Neural crest cell (in vitro differentiated cells): ENCODE results near the gene CHPF. TPM values are rescaled to one million over a fixed set of nuclear protein-coding genes. Genes with fewer than 3 reads are reported as not detected.

Experiments used
- DNase-seq: peaks from one replicate; pipeline ENCODE4 v3.0.0; 2021; ENCODE audit warnings: low read depth, mixed read lengths, low spot score
- H3K27ac Mint-ChIP-seq: one replicate; pipeline ENCODE4 v1.8.0; 2021; ENCODE audit warnings: mild to moderate bottlenecking, mixed read lengths; ENCODE audit not compliant: unreplicated experiment
- H3K27me3 Mint-ChIP-seq: 2 replicates; pipeline ENCODE4 v1.8.0; 2021; ENCODE audit warnings: low read depth, mild to moderate bottlenecking, mixed read lengths
- H3K36me3 Mint-ChIP-seq: 2 replicates; pipeline ENCODE4 v1.8.0; 2021; ENCODE audit warnings: low read depth, mild to moderate bottlenecking, mixed read lengths
- H3K4me1 Mint-ChIP-seq: 2 replicates; pipeline ENCODE4 v1.8.0; 2021; ENCODE audit warnings: mixed read lengths
- H3K4me3 Mint-ChIP-seq: one replicate; pipeline ENCODE4 v1.8.0; 2021; ENCODE audit warnings: mild to moderate bottlenecking, mixed read lengths
- H3K9me3 Mint-ChIP-seq: 2 replicates; pipeline ENCODE4 v1.8.0; 2021; ENCODE audit warnings: mixed read lengths
- microRNA-seq: library from miRNA; unstranded; fragments of <30 nt; microRNA quantifications from one replicate; pipeline ENCODE4, GENCODE V29; 2020
- total RNA-seq: library from RNA; stranded (reverse); gene quantifications from 2 replicates; pipeline ENCODE4 v1.2.1, GENCODE V29; 2021
- TF ChIP-seq, protein P1 (sequence below): fragments of 200-600 bp; sonication (generic); conservative IDR thresholded peaks from 2 replicates; pipeline ENCODE4 v1.5.0; 2021; ENCODE audit warnings: antibody characterized with exemption, mild to moderate bottlenecking

The CHPF gene
- total RNA-seq, 1 donor from 2014 or later: 30.0 TPM

DNA sequence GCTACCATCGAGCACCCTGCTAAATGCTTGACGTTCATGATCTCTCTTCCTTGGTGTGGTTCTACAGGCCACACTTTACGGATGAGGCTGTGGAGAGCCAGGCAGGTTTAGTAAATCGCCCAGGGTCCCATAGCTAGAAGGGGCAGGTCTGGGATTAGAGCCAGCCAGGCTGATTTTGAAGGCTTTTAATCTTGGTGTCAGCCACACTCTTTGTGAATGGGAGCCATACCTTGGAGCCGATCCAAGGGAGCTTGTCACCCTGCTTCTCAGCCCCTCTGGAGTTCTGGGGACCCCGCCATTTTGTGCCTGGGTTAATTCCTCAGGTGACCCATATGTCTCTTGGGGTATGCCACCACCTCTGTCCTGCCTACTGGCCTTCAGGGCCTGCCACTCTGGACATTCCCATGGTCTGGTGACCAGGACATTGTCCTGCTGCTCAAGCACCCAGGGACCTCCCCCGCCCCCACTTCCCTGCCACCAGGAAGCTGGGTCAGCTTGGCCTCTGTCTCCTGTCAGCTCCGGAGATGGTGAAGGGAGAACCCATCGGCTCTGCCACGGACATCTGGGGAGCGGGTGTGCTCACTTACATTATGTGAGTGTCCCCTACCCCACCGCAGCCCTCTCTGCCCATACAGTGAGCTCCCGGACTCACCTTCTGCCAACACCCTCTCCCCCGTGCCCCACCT lies 52.2 kb downstream of the CHPF start:
- H3K9me3 Mint-ChIP-seq: no peaks in the 10 kb centered on the region
- H3K36me3 Mint-ChIP-seq: no peaks in the 10 kb centered on the region
- TF ChIP-seq, protein P1, sequence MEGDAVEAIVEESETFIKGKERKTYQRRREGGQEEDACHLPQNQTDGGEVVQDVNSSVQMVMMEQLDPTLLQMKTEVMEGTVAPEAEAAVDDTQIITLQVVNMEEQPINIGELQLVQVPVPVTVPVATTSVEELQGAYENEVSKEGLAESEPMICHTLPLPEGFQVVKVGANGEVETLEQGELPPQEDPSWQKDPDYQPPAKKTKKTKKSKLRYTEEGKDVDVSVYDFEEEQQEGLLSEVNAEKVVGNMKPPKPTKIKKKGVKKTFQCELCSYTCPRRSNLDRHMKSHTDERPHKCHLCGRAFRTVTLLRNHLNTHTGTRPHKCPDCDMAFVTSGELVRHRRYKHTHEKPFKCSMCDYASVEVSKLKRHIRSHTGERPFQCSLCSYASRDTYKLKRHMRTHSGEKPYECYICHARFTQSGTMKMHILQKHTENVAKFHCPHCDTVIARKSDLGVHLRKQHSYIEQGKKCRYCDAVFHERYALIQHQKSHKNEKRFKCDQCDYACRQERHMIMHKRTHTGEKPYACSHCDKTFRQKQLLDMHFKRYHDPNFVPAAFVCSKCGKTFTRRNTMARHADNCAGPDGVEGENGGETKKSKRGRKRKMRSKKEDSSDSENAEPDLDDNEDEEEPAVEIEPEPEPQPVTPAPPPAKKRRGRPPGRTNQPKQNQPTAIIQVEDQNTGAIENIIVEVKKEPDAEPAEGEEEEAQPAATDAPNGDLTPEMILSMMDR: no peak
- H3K27ac Mint-ChIP-seq: no peak overlapping the region
- H3K4me3 Mint-ChIP-seq: no peak overlapping the region
- H3K27me3 Mint-ChIP-seq: peaks cover 72% of the 10 kb centered on the region
- DNase-seq: no peak
- H3K4me1 Mint-ChIP-seq: no peaks in the 10 kb centered on the region

DNA sequence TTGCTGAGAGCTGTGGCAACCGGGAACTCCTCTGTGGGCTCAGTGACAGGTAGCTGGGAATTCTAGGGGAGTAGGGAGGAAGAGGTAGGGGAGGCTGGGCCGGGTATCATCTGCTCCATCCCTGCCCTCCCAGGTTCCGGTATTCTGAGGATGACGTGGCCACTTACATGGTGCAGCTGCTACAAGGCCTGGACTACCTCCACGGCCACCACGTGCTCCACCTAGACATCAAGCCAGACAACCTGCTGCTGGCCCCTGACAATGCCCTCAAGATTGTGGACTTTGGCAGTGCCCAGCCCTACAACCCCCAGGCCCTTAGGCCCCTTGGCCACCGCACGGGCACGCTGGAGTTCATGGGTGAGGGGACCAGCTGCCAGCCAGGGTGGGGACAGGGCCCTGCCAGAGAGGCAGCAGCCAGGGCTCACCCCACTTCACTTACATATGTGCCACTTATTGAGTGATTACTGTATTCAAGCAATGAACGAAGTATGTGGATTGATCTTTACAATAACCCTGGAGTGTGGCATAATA lies 52.9 kb downstream of the CHPF start:
- Mint-ChIP-seq H3K36me3 (no peaks in the 10 kb centered on the region), H3K4me1 (no peaks in the 10 kb centered on the region), H3K4me3 (no peak overlapping the region), H3K27ac (no peak overlapping the region), H3K27me3 (peaks cover 73% of the 10 kb centered on the region), H3K9me3 (no peaks in the 10 kb centered on the region)
- DNase-seq: no peak
- TF ChIP-seq, protein P1: no peak

DNA sequence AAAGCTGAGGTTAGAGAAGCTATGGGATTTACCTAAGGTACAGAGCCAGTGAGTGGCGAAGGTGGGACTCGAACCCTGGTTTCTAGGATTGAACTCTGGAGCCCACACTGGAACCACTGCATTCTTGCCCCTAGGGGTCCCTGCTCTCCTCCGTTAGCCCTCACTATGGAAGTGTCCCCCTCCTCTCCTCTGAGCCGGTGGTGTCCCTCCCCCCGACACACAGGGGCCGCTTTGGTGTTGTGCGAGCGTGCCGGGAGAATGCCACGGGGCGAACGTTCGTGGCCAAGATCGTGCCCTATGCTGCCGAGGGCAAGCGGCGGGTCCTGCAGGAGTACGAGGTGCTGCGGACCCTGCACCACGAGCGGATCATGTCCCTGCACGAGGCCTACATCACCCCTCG lies 53.4 kb downstream of the CHPF start:
- H3K4me3 Mint-ChIP-seq: no peak overlapping the region
- no peak for DNase-seq
- no peaks in the 10 kb centered on the region for H3K4me1 Mint-ChIP-seq
- no peak overlapping the region for H3K27ac Mint-ChIP-seq
- H3K9me3 Mint-ChIP-seq: no peaks in the 10 kb centered on the region
- TF ChIP-seq, protein P1: no peak
- H3K36me3 Mint-ChIP-seq: no peaks in the 10 kb centered on the region
- H3K27me3 Mint-ChIP-seq: peaks cover 73% of the 10 kb centered on the region

DNA sequence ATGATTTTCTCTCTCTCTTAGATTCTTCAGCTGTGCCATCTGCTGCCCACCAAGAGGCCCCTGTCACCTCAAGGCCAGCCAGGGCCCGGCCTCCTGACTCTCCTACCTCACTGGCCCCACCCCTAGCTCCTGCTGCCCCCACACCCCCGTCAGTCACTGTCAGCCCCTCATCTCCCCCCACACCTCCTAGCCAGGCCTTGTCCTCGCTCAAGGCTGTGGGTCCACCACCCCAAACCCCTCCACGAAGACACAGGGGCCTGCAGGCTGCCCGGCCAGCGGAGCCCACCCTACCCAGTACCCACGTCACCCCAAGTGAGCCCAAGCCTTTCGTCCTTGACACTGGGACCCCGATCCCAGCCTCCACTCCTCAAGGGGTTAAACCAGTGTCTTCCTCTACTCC lies 54.3 kb downstream of the CHPF start:
- H3K9me3 Mint-ChIP-seq: no peaks in the 10 kb centered on the region
- H3K27me3 Mint-ChIP-seq: peaks cover 71% of the 10 kb centered on the region
- H3K4me3 Mint-ChIP-seq: no peak overlapping the region

More for the DNA sequence above, 54.3 kb downstream of the CHPF start:
- H3K27ac Mint-ChIP-seq: no peak overlapping the region
- TF ChIP-seq, protein P1: no peak
- DNase-seq: no peak
- no peaks in the 10 kb centered on the region for H3K4me1 Mint-ChIP-seq
- H3K36me3 Mint-ChIP-seq: no peaks in the 10 kb centered on the region

Small RNA genes lying within 50 kb of the gene (microRNA-seq; reads per million reads assigned to microRNA genes)
- not detected for gene MIR3132

Other genes starting within 250 kb of the CHPF start
- gene PTPRN, start 234.4 kb downstream of the CHPF start, total RNA-seq: 3.2 and 4.1 TPM in 2 replicates
- gene RESP18, start 211.1 kb downstream of the CHPF start, total RNA-seq: not detected in 2 replicates
- 36.9 and 39.5 TPM in 2 replicates for gene DNPEP, start 155.9 kb downstream of the CHPF start, total RNA-seq
- gene DES, start 125.4 kb downstream of the CHPF start, total RNA-seq: 0.28 TPM in 1 of 2 replicates, not detected in the other
- gene SPEG, start 109.0 kb downstream of the CHPF start, total RNA-seq: 13.4 and 17.5 TPM in 2 replicates
- gene GMPPA, start 44.9 kb downstream of the CHPF start, total RNA-seq: 24.3 and 26.1 TPM in 2 replicates
- 1.0 and 1.5 TPM in 2 replicates for gene ASIC4, start 29.3 kb downstream of the CHPF start, total RNA-seq
- 15.7 and 16.4 TPM in 2 replicates for gene TMEM198, start 219 bp upstream of the CHPF start, total RNA-seq
- 122 and 123 TPM in 2 replicates for gene OBSL1, start 27.7 kb upstream of the CHPF start, total RNA-seq
- gene INHA, start 28.5 kb upstream of the CHPF start, total RNA-seq: 0.50 TPM in 1 of 2 replicates, not detected in the other
- 31.4 and 32.9 TPM in 2 replicates for gene STK11IP, start 54.0 kb upstream of the CHPF start, total RNA-seq
- 10.0 and 11.4 TPM in 2 replicates for gene SLC4A3, start 83.8 kb upstream of the CHPF start, total RNA-seq